D721Med (cell line): ENCODE results near the gene CRLF1.
"Not testable (repeated sequence)": the region's sequence is repeated elsewhere in the genome, so short reads cannot be mapped to it uniquely, and the experiment has no call there.

Experiments used
- DNase-seq: peaks from one replicate; pipeline ENCODE4 v3.0.0; 2011; ENCODE audit warnings: low spot score; ENCODE audit not compliant: insufficient read length
- FAIRE-seq: peaks from 2 replicates; lab custom pipeline; 2011; peaks lifted over from hg19 to GRCh38; lab: Jason Lieb, UNC
- TF ChIP-seq, protein P1 (sequence below): IDR thresholded peaks from 2 replicates; pipeline ENCODE4 v1.5.1; 2012; ENCODE audit warnings: mild to moderate bottlenecking, control low read depth; ENCODE audit not compliant: insufficient read depth; ENCODE audit errors: missing control alignments

Gene CRLF1

DNA sequence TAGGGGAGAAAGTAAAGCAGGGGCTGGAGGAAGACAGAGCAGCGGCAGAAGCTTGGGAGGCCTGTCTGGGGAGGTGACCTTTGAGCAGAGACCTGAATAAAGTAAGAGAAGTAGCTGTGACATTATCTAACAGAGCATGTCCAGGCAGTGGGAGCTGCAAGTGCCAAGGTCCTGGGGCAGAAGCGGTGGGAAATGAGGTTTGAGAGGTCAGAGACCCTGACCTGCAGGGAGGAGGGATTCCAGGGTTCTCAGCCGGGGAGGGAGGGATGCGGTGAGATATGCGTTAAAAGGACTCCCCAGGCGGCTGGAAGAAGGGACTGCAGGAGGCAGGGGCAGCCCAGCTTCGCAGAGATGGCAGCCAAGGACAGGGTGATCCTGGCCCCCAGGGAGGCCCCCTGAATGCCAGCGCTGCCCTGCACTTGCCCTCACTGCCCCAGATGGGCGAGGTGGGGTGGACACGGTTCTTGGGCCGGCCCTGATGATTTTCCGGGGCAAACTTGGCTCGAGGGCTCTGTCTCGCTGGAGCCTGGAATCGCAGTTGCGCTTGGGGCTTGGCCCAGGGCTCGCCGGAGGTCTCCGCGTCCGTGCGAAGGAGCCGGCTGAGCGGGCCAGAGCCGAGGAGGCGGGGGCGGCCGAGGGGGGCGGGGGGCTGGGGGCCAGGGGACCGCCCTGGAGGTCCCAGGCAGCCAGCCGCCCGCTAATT is 3.2 kb downstream of the CRLF1 start:
- FAIRE-seq (no peak), DNase-seq (no peak)
- TF ChIP-seq, protein P1, sequence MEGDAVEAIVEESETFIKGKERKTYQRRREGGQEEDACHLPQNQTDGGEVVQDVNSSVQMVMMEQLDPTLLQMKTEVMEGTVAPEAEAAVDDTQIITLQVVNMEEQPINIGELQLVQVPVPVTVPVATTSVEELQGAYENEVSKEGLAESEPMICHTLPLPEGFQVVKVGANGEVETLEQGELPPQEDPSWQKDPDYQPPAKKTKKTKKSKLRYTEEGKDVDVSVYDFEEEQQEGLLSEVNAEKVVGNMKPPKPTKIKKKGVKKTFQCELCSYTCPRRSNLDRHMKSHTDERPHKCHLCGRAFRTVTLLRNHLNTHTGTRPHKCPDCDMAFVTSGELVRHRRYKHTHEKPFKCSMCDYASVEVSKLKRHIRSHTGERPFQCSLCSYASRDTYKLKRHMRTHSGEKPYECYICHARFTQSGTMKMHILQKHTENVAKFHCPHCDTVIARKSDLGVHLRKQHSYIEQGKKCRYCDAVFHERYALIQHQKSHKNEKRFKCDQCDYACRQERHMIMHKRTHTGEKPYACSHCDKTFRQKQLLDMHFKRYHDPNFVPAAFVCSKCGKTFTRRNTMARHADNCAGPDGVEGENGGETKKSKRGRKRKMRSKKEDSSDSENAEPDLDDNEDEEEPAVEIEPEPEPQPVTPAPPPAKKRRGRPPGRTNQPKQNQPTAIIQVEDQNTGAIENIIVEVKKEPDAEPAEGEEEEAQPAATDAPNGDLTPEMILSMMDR: no peak

DNA sequence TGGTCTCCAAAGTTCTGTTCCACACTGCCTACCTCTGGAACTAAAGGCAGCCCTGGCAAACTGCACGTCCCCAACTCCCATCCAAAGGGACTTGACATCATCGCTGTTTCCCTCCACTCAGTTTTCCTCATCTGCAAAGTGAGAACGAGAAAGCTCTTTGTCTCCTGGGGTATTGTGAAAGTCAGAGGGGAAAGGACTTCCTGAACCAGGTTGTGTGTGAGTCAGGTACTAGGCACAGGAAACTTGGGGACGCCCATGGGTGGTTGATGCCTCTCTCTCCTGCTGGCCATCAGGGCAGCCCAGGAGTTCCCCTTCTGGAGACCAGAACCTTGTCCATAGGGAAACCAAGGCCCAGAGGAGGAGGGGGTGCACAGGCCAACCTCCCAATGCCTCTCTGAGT is 4.7 kb downstream of the CRLF1 start:
- FAIRE-seq (no peak), DNase-seq (no peak)
- TF ChIP-seq, protein P1: no peak

DNA sequence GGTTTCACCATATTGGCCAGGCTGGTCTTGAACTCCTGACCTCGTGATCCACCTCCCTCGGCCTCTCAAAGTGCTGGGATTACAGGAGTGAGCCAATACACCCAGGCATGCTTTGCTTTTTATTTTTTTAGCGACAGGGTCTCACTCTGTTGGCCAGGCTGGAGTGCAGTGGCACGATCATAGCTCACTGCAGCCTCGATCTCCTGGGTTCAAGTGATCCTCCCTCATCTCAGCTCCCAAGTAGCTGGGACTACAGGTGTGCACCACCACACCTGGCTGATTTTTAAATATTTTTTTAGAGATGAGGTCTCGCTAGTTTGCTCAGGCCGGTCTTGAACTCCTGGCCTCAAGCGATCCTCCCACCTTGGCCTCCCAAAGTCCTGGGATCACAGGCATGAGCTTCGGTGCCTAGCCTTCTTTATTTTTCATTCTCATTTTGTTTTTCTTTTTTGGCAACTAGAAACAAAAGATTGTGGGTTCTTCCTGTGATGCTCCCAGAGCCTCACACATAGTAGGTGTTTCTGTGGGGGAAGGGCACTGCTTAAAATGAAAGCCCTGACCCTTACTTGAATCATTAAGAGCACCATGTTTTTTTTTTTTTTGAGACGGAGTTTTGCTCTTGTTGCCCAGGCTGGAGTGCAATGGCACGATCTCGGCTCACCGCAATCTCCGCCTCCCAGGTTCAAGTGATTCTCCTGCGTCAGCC is 5.8 kb downstream of the CRLF1 start:
- DNase-seq, FAIRE-seq: not testable (repeated sequence)

DNA sequence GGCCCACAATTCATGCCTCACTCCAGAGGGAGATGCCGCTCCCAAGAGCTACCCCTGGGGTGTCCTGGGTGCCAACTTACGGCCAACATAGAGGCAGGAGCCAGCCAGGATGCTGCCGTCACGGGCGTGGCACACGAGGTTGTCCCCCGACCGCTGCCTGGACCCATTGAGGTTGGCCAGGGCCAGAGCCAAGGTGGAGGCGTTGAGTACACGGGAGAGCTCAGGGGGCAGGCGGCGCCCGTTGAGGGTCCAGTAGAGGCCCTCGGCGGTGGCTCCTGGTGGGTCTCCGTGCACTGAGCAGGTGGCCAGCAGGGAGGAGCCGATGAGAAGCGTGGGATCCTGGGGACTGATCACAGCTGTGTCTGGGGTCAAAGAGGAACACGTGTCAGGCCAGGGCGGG is 7.1 kb downstream of the CRLF1 start:
- FAIRE-seq (no peak), DNase-seq (no peak)
- TF ChIP-seq, protein P1: no peak

DNA sequence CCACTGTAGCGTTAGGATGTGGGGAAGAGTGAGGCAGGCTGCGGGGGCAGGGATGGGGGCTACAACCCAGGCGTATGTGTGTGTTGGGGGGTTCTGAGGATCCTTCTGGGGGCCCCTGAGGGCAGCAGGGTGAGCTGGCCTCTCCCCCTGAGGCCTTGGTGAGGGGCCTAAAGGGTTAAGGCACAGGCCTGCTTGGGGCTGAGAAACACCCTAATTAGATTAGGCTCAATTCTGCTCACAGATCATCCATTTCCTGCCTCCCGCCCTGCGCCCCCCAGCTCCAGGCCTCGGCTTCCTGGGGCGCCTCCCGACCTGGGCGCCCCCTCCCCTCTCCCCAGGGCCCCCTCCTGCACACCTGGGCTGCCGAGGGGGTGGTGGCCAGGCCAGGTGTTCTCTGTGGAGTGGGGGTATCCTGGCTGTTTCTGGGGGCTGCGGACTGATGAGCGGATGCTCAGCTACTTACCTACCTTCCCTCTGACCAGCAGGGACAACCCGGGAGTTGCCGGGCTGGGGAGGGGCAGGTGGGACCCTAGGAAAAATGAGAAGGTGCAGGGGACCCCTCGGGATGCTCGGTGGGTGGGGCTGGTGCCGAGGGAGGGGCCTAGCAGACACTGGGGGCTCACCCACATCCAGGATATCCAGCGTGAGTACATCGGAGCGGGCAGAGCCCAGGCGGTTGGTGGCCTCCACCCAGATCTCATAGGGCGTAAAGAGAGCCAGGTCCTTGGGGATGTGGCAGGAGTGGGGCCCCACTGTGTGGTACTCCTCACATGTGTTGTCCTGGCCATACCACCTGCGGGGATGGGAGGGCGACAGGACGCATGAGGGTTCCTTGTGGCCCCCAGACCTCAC is 8.6 kb downstream of the CRLF1 start:
- peak; percentile 51 for DNase-seq
- FAIRE-seq: no peak
- TF ChIP-seq, protein P1: no peak

DNA sequence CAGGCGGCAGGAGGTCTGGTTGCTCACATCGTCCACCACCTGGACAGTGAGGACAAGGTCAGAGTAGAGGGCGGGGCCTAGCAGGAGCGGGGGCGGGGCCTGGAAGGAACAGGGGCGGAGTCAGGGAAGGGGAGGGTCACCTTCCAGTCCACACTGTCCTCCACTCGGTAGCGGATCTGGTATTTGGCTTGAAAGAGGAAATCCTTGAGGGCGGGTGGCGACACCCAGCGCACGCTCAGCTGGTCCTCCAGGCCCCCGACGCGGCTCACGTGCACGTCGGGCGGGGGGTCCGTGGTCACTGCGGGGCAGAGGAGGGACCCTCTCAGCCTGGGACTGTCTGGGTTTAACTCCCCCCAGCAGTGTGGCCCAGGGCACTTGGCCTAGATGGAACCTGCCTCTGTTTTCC is 9.8 kb downstream of the CRLF1 start:
- FAIRE-seq: no peak
- TF ChIP-seq, protein P1: no peak
- no peak for DNase-seq

DNA sequence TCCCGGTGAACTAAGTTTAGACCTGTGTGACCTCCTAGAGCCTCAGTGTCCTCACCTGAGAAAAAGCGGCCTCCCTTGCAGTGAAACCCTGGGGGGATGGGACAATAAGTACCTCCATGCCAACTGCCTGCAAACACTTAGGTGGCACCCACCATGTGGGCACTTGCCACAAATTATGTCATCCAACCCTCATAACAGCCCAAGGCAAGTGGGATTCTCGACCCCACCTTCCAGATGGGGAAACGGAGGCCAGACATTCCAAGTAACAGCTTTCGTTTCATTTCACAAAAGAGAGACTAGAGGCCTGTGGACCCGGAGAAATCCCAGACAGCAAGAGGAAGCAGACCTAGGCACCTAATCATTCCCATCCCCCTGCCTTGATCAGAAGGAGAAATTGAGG is 11.1 kb downstream of the CRLF1 start:
- FAIRE-seq (no peak), DNase-seq (no peak)
- TF ChIP-seq, protein P1: no peak
